Psoas muscle (tissue), 8 donors: ENCODE data around the gene CRELD1. TPM values are rescaled to one million over a fixed set of nuclear protein-coding genes. Genes with fewer than 3 reads are reported as not detected.

Experiments
- ATAC-seq, 4 donors: fragments of 200-7000 bp; cut with Tn5 transposase; one replicate each; pipeline ENCODE4 v1.9.1; 2020; ENCODE audit warnings: moderate library complexity in 3 of 4, mild to moderate bottlenecking in 2 of 4
- DNase-seq, 2 donors: peaks; one replicate each; pipeline ENCODE4 v3.0.0-alpha.2; 2020
- H3K27ac ChIP-seq: fragments of 200-600 bp; one replicate; pipeline ENCODE4 v1.8.0; 2022
- H3K27me3 ChIP-seq, 3 donors: fragments of 200-600 bp in 1 of 3; one replicate each; pipeline versions ENCODE4 v1.6.1 to v1.8.0; 2013 to 2022; ENCODE audit warnings: low read length in 2 of 3, mild to moderate bottlenecking in 2 of 3, moderate library complexity in 1 of 3; ENCODE audit not compliant: insufficient read depth in 3 of 3
- H3K36me3 ChIP-seq, 2 donors: fragments of 200-600 bp in 1 of 2; one replicate each; pipeline versions ENCODE4 v1.6.1 to v1.8.0; 2013 to 2022; ENCODE audit warnings: low read depth in 1 of 2, mild to moderate bottlenecking in 1 of 2, moderate library complexity in 1 of 2; ENCODE audit not compliant: insufficient read depth in 1 of 2
- H3K4me1 ChIP-seq: fragments of 200-600 bp; one replicate; pipeline ENCODE4 v1.8.0; 2022
- H3K4me3 ChIP-seq: fragments of 200-600 bp; one replicate; pipeline ENCODE4 v1.8.0; 2022; ENCODE audit warnings: mild to moderate bottlenecking
- H3K9me3 ChIP-seq: fragments of 200-600 bp; one replicate; pipeline ENCODE4 v1.8.0; 2022
- WGBS, 3 donors: extraction: QIAGEN DNeasy Blood & Tissue Kit; methylation state at CpG; one replicate each; pipeline versions ENCODE4 v1.1.6 to v1.1.7; 2013; 5-methylcytosine and 5-hydroxymethylcytosine counted together
- intact Hi-C, 2 donors: fragments of 100-400 bp; cut with DNase I; formaldehyde crosslinking; loops; one replicate each; pipeline versions ENCODE4 v1.11.0 to v1.14.2; 2022
- polyA plus RNA-seq, 3 donors: library from polyadenylated mRNA; stranded (reverse); fragments of 200-250 nt; gene quantifications; one replicate each; pipeline ENCODE4 v1.2.3, GENCODE V29; 2013
- total RNA-seq, 4 donors: library from RNA; stranded (reverse); fragmentation: NEBNext Ultra II Directional in 2 of 4; extraction: Animal tissue kit (Norgen Biotek cat#: 25700) in 2 of 4; gene quantifications; one replicate each; pipeline versions ENCODE4 v1.2.1 to v1.2.4, GENCODE V29; 2021 to 2023
- TF ChIP-seq, protein P1 (sequence below): fragments of 200-600 bp; IDR thresholded peaks from one replicate; pipeline ENCODE4 v1.8.0; 2022; ENCODE audit warnings: antibody characterized with exemption
- donor health status: healthy with polysubstance abuse.
- donor health status: DM: no; HTN: no; CAD: no; lungs with moderate emphysema.
- donor health status: Bipolar disorder and iron deficiency.
- donor health status: healthy.
- donor health status: DM: yes; HTN: yes; CAD: no.
- donor health status: DM: no; HTN: no; CAD: no.
- donor health status: DM: no; HTN: no; CAD: no.
- donor health status: DM: yes; HTN: yes; CAD: no.

Gene CRELD1
- total and polyA plus RNA-seq, 7 donors = 24.2 to 47.5 (median 28.8) TPM

DNA sequence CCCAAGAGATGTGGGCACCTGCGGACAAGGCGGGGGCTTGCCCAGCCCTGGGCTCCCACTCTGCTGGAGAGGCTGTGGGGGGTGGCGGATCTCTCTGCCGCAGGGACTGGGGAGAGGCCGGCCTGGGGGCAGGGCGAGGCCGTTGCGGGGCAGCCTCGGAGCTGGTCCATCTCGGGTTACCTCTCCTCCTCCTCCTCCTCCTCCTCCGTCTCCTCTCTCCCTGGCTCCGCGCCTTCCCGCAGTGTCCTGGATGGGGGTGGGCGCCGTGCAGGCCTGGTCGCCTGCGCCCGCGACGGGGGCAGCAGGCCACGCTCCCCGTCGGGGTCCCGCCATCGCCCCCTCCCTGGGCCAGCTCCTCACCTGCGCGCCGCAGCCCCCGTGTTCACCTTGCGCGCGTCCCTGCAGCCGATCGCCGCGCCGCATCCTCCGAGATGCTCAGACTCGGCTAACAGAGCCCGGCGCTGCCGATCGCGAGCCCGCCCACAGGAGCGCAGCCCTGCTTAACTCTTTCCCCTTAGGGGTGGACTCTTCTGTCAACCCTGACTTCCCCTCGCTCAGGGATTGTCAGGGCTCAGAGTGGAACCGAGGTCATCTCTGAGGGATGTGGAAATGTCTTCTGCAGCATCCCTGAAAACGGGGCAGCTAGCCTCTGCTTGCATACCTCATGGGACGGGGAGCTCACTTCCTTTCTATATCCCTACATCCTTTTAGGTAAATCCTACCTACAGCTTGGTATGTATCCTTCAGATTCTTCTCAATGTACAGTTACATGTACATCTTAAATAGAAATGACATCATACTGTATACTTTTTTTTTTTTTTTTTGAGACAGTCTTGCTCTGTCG lies 18.6 kb downstream of the CRELD1 start, which contains the start of gene PRRT3:
Gene PRRT3, minus strand, starts transcription at position 447 of the 844 bp plus-strand sequence. CDS start 2,293 bp downstream, outside the sequence.
- Histone ChIP-seq H3K27ac (no peak within 1 kb of the TSS), H3K4me1 (peaks cover 19% of the 10 kb centered on the region), H3K4me3 (peak within 1 kb of the TSS; percentile 64), H3K27me3 (no peaks in the 10 kb centered on the region), H3K36me3 (peaks cover 0 to 24% of the 10 kb centered on the region in 2 donors), H3K9me3 (no peaks in the 10 kb centered on the region)
- ATAC-seq = peak; percentile 42 to 49 (median 42)
- DNase-seq = peak in 1 of 2 donors; percentile 69
- intact Hi-C loops = no loop called here
- TF ChIP-seq, protein P1, sequence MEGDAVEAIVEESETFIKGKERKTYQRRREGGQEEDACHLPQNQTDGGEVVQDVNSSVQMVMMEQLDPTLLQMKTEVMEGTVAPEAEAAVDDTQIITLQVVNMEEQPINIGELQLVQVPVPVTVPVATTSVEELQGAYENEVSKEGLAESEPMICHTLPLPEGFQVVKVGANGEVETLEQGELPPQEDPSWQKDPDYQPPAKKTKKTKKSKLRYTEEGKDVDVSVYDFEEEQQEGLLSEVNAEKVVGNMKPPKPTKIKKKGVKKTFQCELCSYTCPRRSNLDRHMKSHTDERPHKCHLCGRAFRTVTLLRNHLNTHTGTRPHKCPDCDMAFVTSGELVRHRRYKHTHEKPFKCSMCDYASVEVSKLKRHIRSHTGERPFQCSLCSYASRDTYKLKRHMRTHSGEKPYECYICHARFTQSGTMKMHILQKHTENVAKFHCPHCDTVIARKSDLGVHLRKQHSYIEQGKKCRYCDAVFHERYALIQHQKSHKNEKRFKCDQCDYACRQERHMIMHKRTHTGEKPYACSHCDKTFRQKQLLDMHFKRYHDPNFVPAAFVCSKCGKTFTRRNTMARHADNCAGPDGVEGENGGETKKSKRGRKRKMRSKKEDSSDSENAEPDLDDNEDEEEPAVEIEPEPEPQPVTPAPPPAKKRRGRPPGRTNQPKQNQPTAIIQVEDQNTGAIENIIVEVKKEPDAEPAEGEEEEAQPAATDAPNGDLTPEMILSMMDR = no peak
- WGBS, 3 donors = 2 to 4% (median 4%) methylated on average over 32 to 52 of the region's 52 CpGs

DNA sequence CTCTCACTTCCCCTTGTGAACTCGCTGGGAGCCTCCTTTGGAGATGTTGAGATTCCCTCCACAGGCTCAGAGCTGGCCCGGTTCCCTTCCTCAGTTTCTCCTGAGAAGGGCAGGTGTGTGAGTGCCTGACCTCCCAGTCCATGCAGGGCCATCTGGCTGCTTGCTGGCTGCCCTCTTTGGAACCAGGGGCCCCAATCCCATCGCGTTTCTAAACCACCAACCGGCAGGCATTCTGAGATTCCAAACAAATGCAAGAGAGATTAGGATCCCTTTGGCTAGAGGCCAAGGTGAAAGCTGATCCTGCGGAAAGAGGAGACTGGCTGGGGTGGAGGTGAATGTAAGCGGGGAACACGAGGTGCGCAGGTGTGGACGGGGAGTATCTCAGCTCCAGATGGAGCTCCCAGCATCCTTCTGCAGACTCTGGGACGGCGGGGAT lies 21.5 kb downstream of the CRELD1 start:
- intact Hi-C loops = no loop called here
- Histone ChIP-seq H3K9me3 (no peaks in the 10 kb centered on the region), H3K27me3 (no peaks in the 10 kb centered on the region), H3K27ac (peak overlapping the region; percentile 75), H3K4me3 (no peak overlapping the region), H3K4me1 (peaks cover 19% of the 10 kb centered on the region), H3K36me3 (peaks cover 0 to 24% of the 10 kb centered on the region in 2 donors)
- WGBS, 3 donors = 32 to 36% (median 35%) methylated on average over 12 of the region's 12 CpGs
- DNase-seq (no peak), ATAC-seq (no peak)
- TF ChIP-seq, protein P1 = no peak

GRCh38 chr3:9955611-9956352 lies 22.1 kb downstream of the CRELD1 start:
- ATAC-seq (peak; percentile 55 to 68 (median 62)), DNase-seq (no peak)
- WGBS, 3 donors = 52 to 63% (median 58%) methylated on average over 5 of the region's 5 CpGs
- Histone ChIP-seq H3K27ac (peak overlapping the region; percentile 75), H3K4me1 (peaks cover 19% of the 10 kb centered on the region), H3K36me3 (peaks cover 0 to 29% of the 10 kb centered on the region in 2 donors), H3K4me3 (no peak overlapping the region), H3K9me3 (no peaks in the 10 kb centered on the region), H3K27me3 (no peaks in the 10 kb centered on the region)
- TF ChIP-seq, protein P1 = no peak
- intact Hi-C loops = no loop called here

DNA sequence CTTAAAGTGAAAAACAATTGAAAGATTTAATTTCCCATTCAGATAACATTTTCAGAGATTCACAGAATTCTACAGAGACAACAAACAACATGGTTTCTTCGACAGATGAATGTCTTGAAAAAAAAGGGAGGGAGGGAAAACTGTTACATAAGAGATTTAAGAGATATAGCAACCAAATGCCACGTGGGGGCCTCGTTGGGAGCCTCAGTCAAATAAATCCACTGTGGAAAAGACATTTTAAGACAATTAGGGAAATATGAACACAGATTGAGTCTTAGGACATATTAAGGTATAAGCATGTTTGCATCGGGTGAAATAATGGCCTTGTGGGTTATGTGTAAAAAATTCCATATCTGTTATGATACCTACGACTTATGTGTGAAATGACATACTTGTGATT lies 23.6 kb downstream of the CRELD1 start:
- TF ChIP-seq, protein P1 = no peak
- no peak overlapping the region for H3K27ac ChIP-seq
- no peak overlapping the region for H3K4me3 ChIP-seq
- DNase-seq = no peak
- no peaks in the 10 kb centered on the region for H3K9me3 ChIP-seq
- peaks cover 18% of the 10 kb centered on the region for H3K4me1 ChIP-seq
- intact Hi-C loops = no loop called here
- ATAC-seq = no peak
- peaks cover 3 to 43% of the 10 kb centered on the region in 2 donors for H3K36me3 ChIP-seq
- WGBS, 3 donors = 55 to 64% (median 61%) methylated on average over 5 of the region's 5 CpGs
- no peaks in the 10 kb centered on the region for H3K27me3 ChIP-seq
